WI38 (cell line): ENCODE results near the gene SPTLC1.

Experiments used
- H3K4me3 ChIP-seq: 2 replicates; pipeline ENCODE4 v1.5.1; 2011; ENCODE audit warnings: low read depth, mild to moderate bottlenecking, control low read depth, low read length
- CTCF ChIP-seq: IDR thresholded peaks from 2 replicates; pipeline ENCODE4 v1.5.1; 2012; ENCODE audit warnings: low read depth, mild to moderate bottlenecking, control low read depth, low read length

Gene SPTLC1

GRCh38 chr9:92097997-92098482, 17.2 kb downstream of the SPTLC1 start:
- no peak overlapping the region for H3K4me3 ChIP-seq
- TF ChIP-seq CTCF: no peak

- TF ChIP-seq CTCF: no peak
- no peak overlapping the region for H3K4me3 ChIP-seq
Observed at GRCh38 chr9:92095236-92095635, 20.0 kb downstream of the SPTLC1 start.

GRCh38 chr9:92094655-92095054, 20.6 kb downstream of the SPTLC1 start:
- TF ChIP-seq CTCF: no peak
- no peak overlapping the region for H3K4me3 ChIP-seq

- TF ChIP-seq CTCF: no peak
- H3K4me3 ChIP-seq: no peak overlapping the region
Observed at GRCh38 chr9:92077888-92078287, 37.3 kb downstream of the SPTLC1 start.

- H3K4me3 ChIP-seq: no peak overlapping the region
- TF ChIP-seq CTCF: no peak
Observed at GRCh38 chr9:92071634-92072033, 43.6 kb downstream of the SPTLC1 start.

GRCh38 chr9:92066168-92066567, 49.0 kb downstream of the SPTLC1 start:
- TF ChIP-seq CTCF: no peak
- no peak overlapping the region for H3K4me3 ChIP-seq

GRCh38 chr9:92064711-92065110, 50.5 kb downstream of the SPTLC1 start:
- no peak overlapping the region for H3K4me3 ChIP-seq
- no peak for TF ChIP-seq CTCF
